GM08714 (cell line): ENCODE measurements around the gene CPXM1.
"Not testable (repeated sequence)": the region's sequence is repeated elsewhere in the genome, so short reads cannot be mapped to it uniquely, and the experiment has no call there.

Experiments
- H3K4me3 ChIP-seq: fragments of 200-500 bp; sonication (Bioruptor generic); 2 replicates; pipeline ENCODE4 v1.5.1; 2014; ENCODE audit warnings: mild to moderate bottlenecking, low read length, inconsistent platforms
- ZNF274 ChIP-seq: IDR thresholded peaks from 2 replicates; pipeline ENCODE4 v1.6.1; 2012; ENCODE audit warnings: mild to moderate bottlenecking, low read depth, low read length

The CPXM1 gene

DNA sequence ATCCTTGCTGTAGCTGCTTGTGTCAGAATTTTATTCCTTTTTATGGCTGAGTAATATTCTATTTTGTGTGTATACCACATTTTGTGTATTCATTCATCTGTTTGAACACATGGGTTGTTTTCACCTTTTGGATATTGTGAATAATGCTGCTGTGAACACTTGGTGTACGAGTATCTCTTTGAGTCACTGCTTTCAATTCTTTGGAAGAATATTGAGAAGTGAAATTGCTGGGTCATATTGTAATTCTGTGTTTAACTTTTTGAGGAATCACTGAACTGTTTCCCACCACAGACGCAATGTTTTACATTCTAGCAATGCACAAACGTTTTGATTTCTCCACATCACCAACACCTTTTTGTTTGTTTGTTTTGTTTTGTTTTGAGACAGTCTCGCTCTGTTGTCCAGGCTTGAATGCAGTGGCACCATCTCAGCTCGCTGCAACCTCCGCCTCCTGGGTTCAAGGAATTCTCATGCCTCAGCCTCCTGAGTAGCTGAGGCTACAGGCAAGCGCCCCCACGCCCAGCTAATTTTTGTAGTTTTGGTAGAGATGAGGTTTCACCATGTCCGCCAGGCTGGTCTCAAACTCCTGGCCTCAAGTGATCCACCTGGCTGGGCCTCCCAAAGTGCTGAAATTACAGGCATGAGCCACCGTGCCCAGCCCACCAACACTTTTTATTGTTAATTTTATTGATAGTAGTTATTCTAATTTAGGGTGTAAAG is 21.7 kb downstream of the CPXM1 start:
- no peak for TF ChIP-seq ZNF274
- H3K4me3 ChIP-seq = no peak overlapping the region

DNA sequence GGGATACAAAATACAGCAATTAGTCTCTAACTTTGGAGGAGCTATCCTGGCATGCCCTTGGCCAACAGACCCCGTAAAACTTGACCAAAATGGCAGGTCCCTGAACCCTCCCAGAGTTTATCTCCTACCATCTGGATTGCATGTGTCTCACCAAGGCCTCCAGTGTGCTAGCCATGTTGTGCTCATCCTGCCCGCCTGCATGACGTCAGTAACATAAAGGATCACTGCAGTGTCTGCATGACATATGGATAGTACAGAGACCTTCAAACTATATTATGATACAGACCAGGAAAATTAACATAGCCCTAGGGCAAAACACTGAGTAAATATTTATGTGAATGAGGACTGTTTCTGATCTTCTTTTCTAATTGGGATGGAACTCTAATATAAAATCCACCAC is 25.3 kb downstream of the CPXM1 start:
- no peak overlapping the region for H3K4me3 ChIP-seq
- TF ChIP-seq ZNF274 = no peak

DNA sequence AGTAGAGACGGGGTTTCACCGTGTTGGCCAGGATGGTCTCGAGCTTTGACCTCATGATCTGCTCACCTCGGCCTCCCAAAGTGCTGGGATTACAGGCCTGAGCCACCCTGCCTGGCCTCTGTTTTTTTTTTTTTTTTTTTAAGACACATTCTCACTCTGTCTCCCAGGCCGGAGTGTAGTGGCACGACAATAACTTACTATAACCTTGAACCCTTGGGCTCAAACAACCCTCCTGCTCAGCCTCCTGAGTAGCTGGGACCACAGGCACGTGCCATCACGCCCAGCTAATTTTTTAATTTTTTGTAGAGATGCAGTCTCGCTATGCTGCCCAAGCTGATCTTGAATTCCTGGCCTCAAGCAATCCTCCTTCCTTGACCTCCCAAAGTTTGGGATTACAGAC is 26.6 kb downstream of the CPXM1 start:
- TF ChIP-seq ZNF274 = no peak
- H3K4me3 ChIP-seq = no peak overlapping the region

DNA sequence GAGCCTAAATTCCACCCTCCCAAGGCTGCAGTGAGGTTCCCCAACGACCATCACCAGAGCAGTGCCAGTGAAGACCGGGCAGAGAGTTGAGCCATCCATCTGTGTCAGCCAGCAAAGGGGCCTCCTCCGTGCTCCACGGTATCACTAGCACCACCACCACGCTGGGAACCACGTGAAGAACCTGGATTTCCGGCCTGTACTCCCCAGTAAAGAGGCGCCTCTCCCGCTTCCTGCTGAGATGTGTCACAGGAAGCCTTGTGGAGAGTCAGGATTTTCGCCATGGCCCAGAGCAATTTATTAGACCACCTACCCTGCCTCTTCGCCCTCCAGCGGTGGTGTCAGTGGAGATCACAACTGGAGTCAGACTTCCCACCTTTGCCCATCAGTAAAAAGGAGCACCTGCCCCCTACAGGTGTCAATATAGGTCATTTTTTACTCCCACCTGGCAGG is 28.8 kb downstream of the CPXM1 start:
- no peak for TF ChIP-seq ZNF274
- H3K4me3 ChIP-seq = no peak overlapping the region

DNA sequence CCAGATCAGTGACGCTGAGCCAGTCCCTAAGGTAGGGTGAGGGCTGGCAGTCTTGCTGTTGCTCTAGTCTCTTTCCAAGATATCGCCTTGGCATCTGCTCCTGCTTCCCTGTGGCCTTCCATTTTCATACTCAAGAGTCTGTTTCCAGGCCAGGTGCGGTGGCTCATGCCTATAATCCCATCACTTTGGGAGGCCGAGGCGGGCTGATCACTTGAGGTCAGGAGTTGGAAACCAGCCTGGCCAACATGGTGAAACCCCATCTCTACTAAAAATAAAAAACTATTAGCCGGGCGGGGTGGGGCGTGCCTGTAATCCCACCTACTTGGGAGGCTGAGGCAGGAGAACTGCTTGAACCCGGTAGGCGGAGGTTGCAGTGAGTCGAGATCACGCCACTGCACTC is 30.3 kb downstream of the CPXM1 start:
- not testable (repeated sequence) for H3K4me3 ChIP-seq

GRCh38 chr20:2768632-2769015 is 31.8 kb downstream of the CPXM1 start:
- no peak for TF ChIP-seq ZNF274
- no peak overlapping the region for H3K4me3 ChIP-seq

DNA sequence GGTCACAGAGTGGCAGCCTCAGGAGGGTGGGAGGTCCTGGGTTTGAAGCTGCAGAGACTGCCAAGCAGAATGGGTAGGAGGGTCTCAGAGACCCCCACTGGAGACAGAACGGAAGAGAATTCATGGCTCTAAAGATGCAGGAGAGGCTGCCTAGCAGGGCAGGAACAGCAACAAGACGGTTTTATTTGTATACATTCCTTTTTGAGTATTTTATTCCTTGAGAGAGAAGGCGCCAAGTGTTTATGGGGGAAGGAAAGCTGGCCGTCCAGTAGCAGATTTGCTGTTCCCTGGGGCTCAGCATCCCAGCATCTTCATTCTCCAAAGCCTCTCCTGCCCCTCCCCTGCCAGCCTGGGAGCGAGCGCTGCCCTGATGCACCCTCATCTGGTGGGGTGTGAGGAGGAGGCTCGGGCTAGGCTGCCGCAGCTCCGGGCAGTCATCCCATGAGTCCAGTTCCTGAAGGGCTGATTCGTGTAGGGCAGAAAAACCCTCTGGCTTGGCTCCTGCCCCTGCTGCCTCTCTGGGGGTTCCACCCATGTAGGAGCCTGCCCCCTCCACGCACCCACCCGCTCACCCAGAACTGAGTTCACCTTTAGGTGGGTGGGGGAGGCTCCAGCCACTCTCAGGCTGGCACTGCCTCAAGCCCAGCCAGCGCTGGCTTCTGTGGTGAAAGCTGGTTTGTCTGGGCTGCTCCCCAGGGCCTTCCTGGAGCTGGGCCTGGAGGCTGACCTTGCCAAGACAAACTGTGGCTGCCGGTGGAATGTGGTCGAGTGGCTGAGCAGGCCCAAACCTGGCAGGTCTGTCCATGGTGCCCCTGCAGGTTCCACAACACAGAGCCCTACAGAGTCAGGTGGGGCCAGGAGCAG is 32.4 kb downstream of the CPXM1 start:
- no peak for TF ChIP-seq ZNF274
- no peak overlapping the region for H3K4me3 ChIP-seq

- H3K4me3 ChIP-seq = no peak overlapping the region
- TF ChIP-seq ZNF274 = no peak
These were observed 37.2 kb downstream of the CPXM1 start for GRCh38 chr20:2763186-2763585.

GRCh38 chr20:2762578-2763131 is 37.8 kb downstream of the CPXM1 start:
- no peak for TF ChIP-seq ZNF274
- H3K4me3 ChIP-seq = no peak overlapping the region

DNA sequence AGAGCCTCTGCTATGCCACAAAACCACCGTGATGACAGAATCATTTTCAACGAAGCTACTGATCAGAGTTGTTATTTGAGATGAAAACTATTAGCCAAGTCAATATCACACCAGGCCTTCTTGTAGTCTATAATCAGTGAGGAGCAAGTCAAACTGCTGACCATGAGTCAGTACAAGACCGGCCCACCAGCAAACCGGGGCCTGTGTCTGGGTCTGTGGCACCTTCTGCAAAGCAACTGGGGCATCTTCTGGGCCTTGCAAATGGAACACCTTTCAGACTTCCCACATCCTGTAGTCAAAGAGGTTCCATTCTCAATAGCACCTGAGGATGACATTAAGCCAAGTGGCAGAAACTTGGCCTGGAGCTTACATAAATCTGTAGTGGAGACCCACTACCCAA is 38.5 kb downstream of the CPXM1 start:
- H3K4me3 ChIP-seq = no peak overlapping the region
- no peak for TF ChIP-seq ZNF274

DNA sequence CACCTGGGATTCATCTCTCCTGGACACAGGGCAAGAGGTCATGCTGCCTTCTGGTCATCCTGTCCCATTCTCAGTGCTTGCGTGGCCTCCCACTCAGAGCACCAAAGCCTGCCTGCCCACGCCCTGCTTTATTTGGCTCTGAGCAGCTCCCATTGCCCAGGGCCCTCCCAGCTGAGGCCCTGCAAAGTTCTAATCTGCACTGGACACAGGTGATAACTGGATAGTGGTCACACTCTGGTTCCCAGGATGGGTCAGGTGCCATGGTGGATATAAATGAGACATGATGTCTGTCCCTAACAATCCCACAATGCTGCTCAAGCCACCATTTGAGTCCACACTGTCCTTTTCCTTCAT is 39.5 kb downstream of the CPXM1 start:
- H3K4me3 ChIP-seq = no peak overlapping the region
- no peak for TF ChIP-seq ZNF274

DNA sequence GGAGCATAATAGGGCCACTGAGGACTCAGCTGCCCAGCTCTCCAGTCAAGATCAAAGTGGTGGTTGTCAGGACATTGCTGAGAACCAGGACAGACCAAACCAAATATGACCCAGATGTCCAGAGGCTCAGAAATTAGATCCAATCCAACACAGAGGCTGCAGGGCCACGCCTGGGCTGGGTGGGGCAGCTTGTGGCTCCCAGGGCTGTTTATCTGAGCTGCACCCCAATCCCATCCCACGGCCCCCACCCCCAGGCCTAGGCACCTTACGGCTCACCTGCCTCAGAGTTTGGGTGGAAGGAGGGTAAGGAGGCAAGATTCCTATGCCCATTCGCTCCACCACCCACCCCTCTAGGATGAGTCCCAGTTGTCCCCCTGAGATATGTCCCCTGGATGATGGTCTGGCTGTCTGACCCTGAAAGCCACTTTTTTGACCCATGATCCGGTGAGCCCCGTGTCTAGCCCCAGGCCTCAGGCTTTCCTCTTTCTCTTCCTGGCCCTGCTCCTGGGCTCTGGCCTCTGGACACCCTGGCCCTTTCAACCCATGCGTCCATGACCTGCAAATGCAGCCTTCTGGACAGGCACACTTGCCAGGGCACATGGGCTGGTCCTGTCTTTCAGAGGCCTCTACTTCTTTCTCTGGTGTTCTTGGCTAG is 40.0 kb downstream of the CPXM1 start:
- TF ChIP-seq ZNF274 = no peak
- H3K4me3 ChIP-seq = no peak overlapping the region

- H3K4me3 ChIP-seq = no peak overlapping the region
- no peak for TF ChIP-seq ZNF274
These were observed 40.7 kb downstream of the CPXM1 start for GRCh38 chr20:2759603-2760296.

DNA sequence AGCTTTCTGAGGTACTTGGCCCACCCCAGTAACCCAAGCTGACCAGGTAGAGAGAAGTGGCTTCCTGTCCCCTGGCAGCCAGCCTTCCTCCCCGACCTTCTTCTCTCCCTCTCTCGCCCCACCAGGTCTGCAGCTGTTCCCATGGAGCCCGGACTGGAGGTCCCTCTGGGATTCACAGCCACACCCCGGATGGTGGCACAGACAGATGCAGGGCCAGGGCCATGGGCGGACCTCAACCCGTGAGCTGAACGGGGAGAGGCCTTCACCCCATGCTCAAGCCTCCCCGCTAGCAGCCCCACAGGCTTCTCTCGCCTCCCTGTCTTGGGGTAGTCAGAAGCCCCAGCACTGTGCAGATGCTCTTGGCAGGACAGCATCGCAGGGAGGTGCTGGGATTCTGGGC is 41.3 kb downstream of the CPXM1 start:
- no peak overlapping the region for H3K4me3 ChIP-seq
- no peak for TF ChIP-seq ZNF274
